ENCODE data around the gene PDE4D. TPM values are rescaled to one million over a fixed set of nuclear protein-coding genes. Genes with fewer than 3 reads are reported as not detected.
A peak's percentile ranks its signal among the peaks of the same experiment; 100 is the strongest.

PDE4D gene
- total and polyA plus RNA-seq, 3 experiments from 2014 or later, result 5.6 to 18.3 (median 17.7) TPM

- DNase-seq, result no peak
- peak overlapping the region in 1 of 8 donors; percentile 47 for H3K27ac Mint-ChIP-seq
- H3K4me1 Mint-ChIP-seq, result no peaks in the 10 kb centered on the region
- ChIA-PET CTCF (no interaction called here), POLR2A (no interaction called here)
- H3K4me3 Mint-ChIP-seq, result no peak overlapping the region
- no peaks in the 10 kb centered on the region for H3K4me1 ChIP-seq (ENCODE audit: insufficient read depth, low read length)
- no peaks in the 10 kb centered on the region for H3K36me3 ChIP-seq (ENCODE audit: insufficient read depth, low read length)
- no peaks in the 10 kb centered on the region for H3K27me3 ChIP-seq (ENCODE audit: insufficient read depth, low read length, poor library complexity, severe bottlenecking)
- peaks cover 0 to 3% (median 2%) of the 10 kb centered on the region in 5 donors for H3K9me3 Mint-ChIP-seq
- no peaks in the 10 kb centered on the region for H3K27me3 Mint-ChIP-seq
- no peak overlapping the region for H3K4me3 ChIP-seq (ENCODE audit: low read length)
- no peak overlapping the region for H3K27ac ChIP-seq (ENCODE audit: low read depth, low read length)
- no peaks in the 10 kb centered on the region for H3K36me3 Mint-ChIP-seq
- no peaks in the 10 kb centered on the region for H3K9me3 ChIP-seq (ENCODE audit: low read length)
Observed at GRCh38 chr5:59592101-59592500, 301.4 kb downstream of the PDE4D start.

- Histone ChIP-seq H3K4me3 (ENCODE audit: low read length) (no peak overlapping the region), H3K27me3 (ENCODE audit: insufficient read depth, low read length, poor library complexity, severe bottlenecking) (no peaks in the 10 kb centered on the region), H3K9me3 (ENCODE audit: low read length) (no peaks in the 10 kb centered on the region), H3K4me1 (ENCODE audit: insufficient read depth, low read length) (no peaks in the 10 kb centered on the region), H3K27ac (ENCODE audit: low read depth, low read length) (no peak overlapping the region), H3K36me3 (ENCODE audit: insufficient read depth, low read length) (no peaks in the 10 kb centered on the region)
- Mint-ChIP-seq H3K27me3 (no peaks in the 10 kb centered on the region), H3K36me3 (no peaks in the 10 kb centered on the region), H3K9me3 (peaks cover 0 to 3% (median 2%) of the 10 kb centered on the region in 5 donors), H3K4me3 (peak overlapping the region in 1 of 7 donors; percentile 1), H3K27ac (peak overlapping the region in 1 of 8 donors; percentile 36), H3K4me1 (no peaks in the 10 kb centered on the region)
- CTCF ChIA-PET, result no interaction called here
- POLR2A ChIA-PET, result no interaction called here
- no peak for DNase-seq
Observed at GRCh38 chr5:59591162-59591561, 302.4 kb downstream of the PDE4D start.

GRCh38 chr5:59588922-59589321, 304.6 kb downstream of the PDE4D start:
- no peaks in the 10 kb centered on the region for H3K4me1 ChIP-seq (ENCODE audit: insufficient read depth, low read length)
- ChIA-PET CTCF (no interaction called here), POLR2A (no interaction called here)

GRCh38 chr5:59587489-59588337, 305.8 kb downstream of the PDE4D start:
- ChIA-PET CTCF (no interaction called here), POLR2A (no interaction called here)
- H3K36me3 ChIP-seq (ENCODE audit: insufficient read depth, low read length), result no peaks in the 10 kb centered on the region
- H3K9me3 ChIP-seq (ENCODE audit: low read length), result no peaks in the 10 kb centered on the region
- peak in 1 of 5 donors; percentile 3 for DNase-seq
- H3K4me3 ChIP-seq (ENCODE audit: low read length), result no peak overlapping the region
- no peaks in the 10 kb centered on the region for H3K27me3 ChIP-seq (ENCODE audit: insufficient read depth, low read length, poor library complexity, severe bottlenecking)
- Mint-ChIP-seq H3K27me3 (no peaks in the 10 kb centered on the region), H3K4me1 (no peaks in the 10 kb centered on the region), H3K4me3 (peak overlapping the region in 6 of 7 donors; percentile 61 to 91 (median 82)), H3K36me3 (no peaks in the 10 kb centered on the region), H3K9me3 (peaks cover 0 to 3% (median 0%) of the 10 kb centered on the region in 5 donors), H3K27ac (peak overlapping the region in 3 of 8 donors; percentile 12 to 79 (median 74))
- H3K4me1 ChIP-seq (ENCODE audit: insufficient read depth, low read length), result no peaks in the 10 kb centered on the region
- H3K27ac ChIP-seq (ENCODE audit: low read depth, low read length), result no peak overlapping the region

More at GRCh38 chr5:59588922-59589321, 304.6 kb downstream of the PDE4D start:
- Histone ChIP-seq H3K4me3 (ENCODE audit: low read length) (no peak overlapping the region), H3K27ac (ENCODE audit: low read depth, low read length) (no peak overlapping the region), H3K27me3 (ENCODE audit: insufficient read depth, low read length, poor library complexity, severe bottlenecking) (no peaks in the 10 kb centered on the region), H3K9me3 (ENCODE audit: low read length) (no peaks in the 10 kb centered on the region), H3K36me3 (ENCODE audit: insufficient read depth, low read length) (no peaks in the 10 kb centered on the region)
- no peaks in the 10 kb centered on the region for H3K4me1 Mint-ChIP-seq
- H3K9me3 Mint-ChIP-seq, result peaks cover 0 to 3% (median 2%) of the 10 kb centered on the region in 5 donors
- H3K27ac Mint-ChIP-seq, result no peak overlapping the region
- DNase-seq, result no peak
- no peak overlapping the region for H3K4me3 Mint-ChIP-seq
- H3K36me3 Mint-ChIP-seq, result no peaks in the 10 kb centered on the region
- no peaks in the 10 kb centered on the region for H3K27me3 Mint-ChIP-seq

GRCh38 chr5:59586841-59587240, 306.7 kb downstream of the PDE4D start:
- peak overlapping the region in 4 of 7 donors; percentile 67 to 91 (median 84) for H3K4me3 Mint-ChIP-seq
- no peaks in the 10 kb centered on the region for H3K4me1 Mint-ChIP-seq
- Histone ChIP-seq H3K4me1 (ENCODE audit: insufficient read depth, low read length) (no peaks in the 10 kb centered on the region), H3K36me3 (ENCODE audit: insufficient read depth, low read length) (no peaks in the 10 kb centered on the region), H3K9me3 (ENCODE audit: low read length) (no peaks in the 10 kb centered on the region), H3K27ac (ENCODE audit: low read depth, low read length) (no peak overlapping the region), H3K27me3 (ENCODE audit: insufficient read depth, low read length, poor library complexity, severe bottlenecking) (no peaks in the 10 kb centered on the region), H3K4me3 (ENCODE audit: low read length) (no peak overlapping the region)
- DNase-seq, result no peak
- peak overlapping the region in 3 of 8 donors; percentile 10 to 63 (median 37) for H3K27ac Mint-ChIP-seq
- H3K27me3 Mint-ChIP-seq, result no peaks in the 10 kb centered on the region
- H3K9me3 Mint-ChIP-seq, result peaks cover 0 to 3% (median 0%) of the 10 kb centered on the region in 5 donors
- H3K36me3 Mint-ChIP-seq, result no peaks in the 10 kb centered on the region
- POLR2A ChIA-PET, result no interaction called here
- CTCF ChIA-PET, result no interaction called here

GRCh38 chr5:59584858-59585846, 308.4 kb downstream of the PDE4D start:
- H3K27ac Mint-ChIP-seq, result peak overlapping the region in 3 of 8 donors; percentile 51 to 75 (median 66)
- CTCF ChIA-PET, result no interaction called here

GRCh38 chr5:59583810-59584562, 309.5 kb downstream of the PDE4D start:
- Mint-ChIP-seq H3K4me3 (peak overlapping the region in 5 of 7 donors; percentile 17 to 91 (median 49)), H3K9me3 (peaks cover 0 to 3% (median 0%) of the 10 kb centered on the region in 5 donors), H3K4me1 (no peaks in the 10 kb centered on the region), H3K36me3 (no peaks in the 10 kb centered on the region), H3K27ac (peak overlapping the region in 5 of 8 donors; percentile 40 to 90 (median 51)), H3K27me3 (no peaks in the 10 kb centered on the region)
- Histone ChIP-seq H3K27me3 (ENCODE audit: insufficient read depth, low read length, poor library complexity, severe bottlenecking) (no peaks in the 10 kb centered on the region), H3K36me3 (ENCODE audit: insufficient read depth, low read length) (no peaks in the 10 kb centered on the region), H3K4me3 (ENCODE audit: low read length) (no peak overlapping the region), H3K4me1 (ENCODE audit: insufficient read depth, low read length) (no peaks in the 10 kb centered on the region), H3K27ac (ENCODE audit: low read depth, low read length) (no peak overlapping the region), H3K9me3 (ENCODE audit: low read length) (no peaks in the 10 kb centered on the region)
- ChIA-PET POLR2A (no interaction called here), CTCF (no interaction called here)
- no peak for DNase-seq

More at GRCh38 chr5:59584858-59585846, 308.4 kb downstream of the PDE4D start:
- no peak for DNase-seq
- Mint-ChIP-seq H3K4me1 (no peaks in the 10 kb centered on the region), H3K36me3 (no peaks in the 10 kb centered on the region), H3K9me3 (peaks cover 0 to 3% (median 0%) of the 10 kb centered on the region in 5 donors), H3K4me3 (peak overlapping the region in 4 of 7 donors; percentile 19 to 91 (median 79)), H3K27me3 (no peaks in the 10 kb centered on the region)
- H3K36me3 ChIP-seq (ENCODE audit: insufficient read depth, low read length), result no peaks in the 10 kb centered on the region
- H3K27ac ChIP-seq (ENCODE audit: low read depth, low read length), result no peak overlapping the region
- H3K27me3 ChIP-seq (ENCODE audit: insufficient read depth, low read length, poor library complexity, severe bottlenecking), result no peaks in the 10 kb centered on the region
- H3K4me1 ChIP-seq (ENCODE audit: insufficient read depth, low read length), result no peaks in the 10 kb centered on the region
- H3K9me3 ChIP-seq (ENCODE audit: low read length), result no peaks in the 10 kb centered on the region
- H3K4me3 ChIP-seq (ENCODE audit: low read length), result no peak overlapping the region
- POLR2A ChIA-PET, result no interaction called here
